HepG2 (cell line): ENCODE results near the gene NELL1. TPM values are rescaled to one million over a fixed set of nuclear protein-coding genes. Genes with fewer than 3 reads are reported as not detected.

Source experiments
- MBD4 ChIP-seq: IDR thresholded peaks from 2 replicates; pipeline ENCODE4 v1.6.1; 2012; ENCODE audit warnings: low read length, inconsistent platforms, borderline replicate concordance
- ZBTB40 ChIP-seq, 2 experiments: fragments of 450-650 bp in 1 of 2; sonication (generic) in 1 of 2; formaldehyde crosslinking in 1 of 2; IDR thresholded peaks; 2 replicates each; pipeline versions ENCODE4 v1.6.1 to v1.8.0; 2016 to 2022; ENCODE audit warnings: antibody characterized with exemption in 1 of 2, mild to moderate bottlenecking in 1 of 2, missing genetic modification reagents in 1 of 2
- ZNF335 ChIP-seq: sonication (generic); formaldehyde crosslinking; IDR thresholded peaks from 2 replicates; pipeline ENCODE4 v1.4.0; 2020; ENCODE audit warnings: missing genetic modification reagents
- polyA plus RNA-seq, 8 experiments: library from polyadenylated mRNA; depleted of rRNA in 3 of 8; stranded (reverse) in 7 of 8; unstranded in 1 of 8; fragments of >200 nt; fragmentation: Illumina TruSeq in 4 of 8; extraction: Trizol in 4 of 8; gene quantifications; 2 replicates each; pipeline versions ENCODE4 v1.2.1 to v1.2.3, GENCODE V29; 2011 to 2016; ENCODE audit warnings: low read depth in 4 of 8, missing spikeins in 1 of 8, mixed read lengths in 1 of 8; ENCODE audit not compliant: insufficient read depth in 1 of 8
- total RNA-seq, 5 experiments: library from RNA; depleted of rRNA; stranded (reverse); fragments of >200 nt; fragmentation: Illumina TruSeq; extraction: Trizol; gene quantifications; 2 replicates each; pipeline ENCODE4 v1.2.3, GENCODE V29; 2016; ENCODE audit warnings: low read depth in 1 of 5

Gene NELL1
- total and polyA plus RNA-seq, 2 of the 13 experiments (the other 11 are each of a cell fraction or from before 2014, with no cell fraction given): not detected

DNA sequence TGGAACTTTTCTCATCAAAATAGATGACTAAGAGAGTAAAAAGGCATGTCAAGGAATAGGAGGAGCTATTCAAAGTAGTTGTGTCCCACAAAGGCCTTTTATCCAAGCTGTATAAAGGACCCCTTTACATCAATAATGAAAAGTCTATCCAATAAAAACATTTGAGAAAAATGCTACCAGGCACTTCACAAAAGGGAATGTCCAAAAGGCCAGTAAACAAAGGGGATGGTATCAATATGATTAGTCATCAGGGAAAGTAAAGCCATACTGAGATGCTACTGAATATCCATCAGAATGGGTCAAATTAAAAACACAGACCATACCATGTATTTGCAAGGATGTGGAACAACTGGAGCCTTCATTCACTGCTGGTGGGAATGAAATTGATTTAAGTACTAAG is 224.9 kb downstream of the NELL1 start (continued):
- no peak for TF ChIP-seq ZBTB40 (IDR thresholded peaks at IDR 0.05)
- no peak for TF ChIP-seq ZBTB40 (CRISPR knock-in tag; IDR thresholded peaks at IDR 0.05)
- no peak for TF ChIP-seq MBD4
- TF ChIP-seq ZNF335 (CRISPR knock-in tag): no peak
